Right lobe of liver (tissue), 4 donors: Measurements from ENCODE around the gene CPNE2.
"Not testable (repeated sequence)": the region's sequence is repeated elsewhere in the genome, so short reads cannot be mapped to it uniquely, and the experiment has no call there.

Source experiments
- POLR2A ChIP-seq: fragments of 450-650 bp; IDR thresholded peaks from one replicate; pipeline ENCODE4 v1.6.1; 2017; ENCODE audit warnings: antibody characterized with exemption, mild to moderate bottlenecking
- TF ChIP-seq, protein P1 (sequence below), 4 donors: fragments of 200-600 bp in 3 of 4; fragments of 450-650 bp in 1 of 4; IDR thresholded peaks; one replicate each; pipeline versions ENCODE4 v1.5.1 to v1.8.0; 2016 to 2022; ENCODE audit warnings: antibody characterized with exemption in 4 of 4, mild to moderate bottlenecking in 2 of 4
- donor health status: DM: no; HTN: no; CAD: no.
- donor health status: DM: no; HTN: no; CAD: no.
- donor health status: DM: no; HTN: yes; CAD: no.

DNA sequence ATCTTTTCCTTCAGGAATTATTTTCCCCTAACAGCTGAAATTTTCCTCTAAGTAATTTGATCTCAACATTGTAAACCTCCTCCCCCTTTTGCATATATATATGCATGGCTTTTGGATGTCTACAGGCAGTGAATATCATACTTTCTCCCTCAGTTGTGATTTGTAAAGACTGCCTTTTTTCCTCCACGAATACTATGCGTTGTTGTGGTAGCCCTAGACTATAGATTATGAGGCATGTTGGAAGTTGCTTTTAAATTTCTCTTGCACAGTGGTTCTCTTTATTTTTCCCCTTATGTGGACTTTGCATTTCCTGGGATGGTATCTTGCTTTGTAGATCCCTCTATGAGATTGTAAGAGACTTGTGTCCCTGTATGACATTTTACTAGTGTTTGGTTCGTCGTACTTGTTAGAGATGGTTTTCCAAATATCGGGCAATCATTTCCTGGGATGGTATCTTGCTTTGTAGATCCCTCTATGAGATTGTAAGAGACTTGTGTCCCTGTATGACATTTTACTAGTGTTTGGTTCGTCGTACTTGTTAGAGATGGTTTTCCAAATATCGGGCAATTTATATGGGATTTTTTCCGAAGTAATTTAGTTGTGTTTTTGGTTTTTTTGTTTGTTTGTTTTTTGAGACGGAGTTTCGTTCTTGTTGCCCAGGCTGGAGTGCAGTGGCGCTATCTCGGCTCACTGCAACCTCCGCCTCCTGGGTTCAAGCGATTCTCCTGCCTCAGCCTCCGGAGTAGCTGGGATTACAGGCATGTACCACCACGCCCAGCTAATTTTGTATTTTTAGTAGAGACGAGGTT lies 95.7 kb downstream of the CPNE2 start:
- TF ChIP-seq, protein P1, sequence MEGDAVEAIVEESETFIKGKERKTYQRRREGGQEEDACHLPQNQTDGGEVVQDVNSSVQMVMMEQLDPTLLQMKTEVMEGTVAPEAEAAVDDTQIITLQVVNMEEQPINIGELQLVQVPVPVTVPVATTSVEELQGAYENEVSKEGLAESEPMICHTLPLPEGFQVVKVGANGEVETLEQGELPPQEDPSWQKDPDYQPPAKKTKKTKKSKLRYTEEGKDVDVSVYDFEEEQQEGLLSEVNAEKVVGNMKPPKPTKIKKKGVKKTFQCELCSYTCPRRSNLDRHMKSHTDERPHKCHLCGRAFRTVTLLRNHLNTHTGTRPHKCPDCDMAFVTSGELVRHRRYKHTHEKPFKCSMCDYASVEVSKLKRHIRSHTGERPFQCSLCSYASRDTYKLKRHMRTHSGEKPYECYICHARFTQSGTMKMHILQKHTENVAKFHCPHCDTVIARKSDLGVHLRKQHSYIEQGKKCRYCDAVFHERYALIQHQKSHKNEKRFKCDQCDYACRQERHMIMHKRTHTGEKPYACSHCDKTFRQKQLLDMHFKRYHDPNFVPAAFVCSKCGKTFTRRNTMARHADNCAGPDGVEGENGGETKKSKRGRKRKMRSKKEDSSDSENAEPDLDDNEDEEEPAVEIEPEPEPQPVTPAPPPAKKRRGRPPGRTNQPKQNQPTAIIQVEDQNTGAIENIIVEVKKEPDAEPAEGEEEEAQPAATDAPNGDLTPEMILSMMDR (IDR thresholded peaks at IDR 0.05): not testable (repeated sequence)
- TF ChIP-seq POLR2A: not testable (repeated sequence)
